Medulla oblongata (tissue), 1 donor: ENCODE measurements around the gene DOC2A.
"Not testable (repeated sequence)": the region's sequence is repeated elsewhere in the genome, so short reads cannot be mapped to it uniquely, and the experiment has no call there.

Experiments used
- DNase-seq: peaks from one replicate; pipeline ENCODE4 v3.0.0-alpha.2; 2015; ENCODE audit errors: extremely low spot score

Gene DOC2A

GRCh38 chr16:30027588-30028437 is 17.0 kb upstream of the DOC2A start:
- no peak for DNase-seq

GRCh38 chr16:30026449-30026848 is 15.6 kb upstream of the DOC2A start:
- DNase-seq: no peak

GRCh38 chr16:30025574-30025973 is 14.7 kb upstream of the DOC2A start:
- no peak for DNase-seq

- no peak for DNase-seq
Measured at GRCh38 chr16:30025156-30025555, 14.3 kb upstream of the DOC2A start.

GRCh38 chr16:30024451-30024850 is 13.6 kb upstream of the DOC2A start:
- no peak for DNase-seq

DNA sequence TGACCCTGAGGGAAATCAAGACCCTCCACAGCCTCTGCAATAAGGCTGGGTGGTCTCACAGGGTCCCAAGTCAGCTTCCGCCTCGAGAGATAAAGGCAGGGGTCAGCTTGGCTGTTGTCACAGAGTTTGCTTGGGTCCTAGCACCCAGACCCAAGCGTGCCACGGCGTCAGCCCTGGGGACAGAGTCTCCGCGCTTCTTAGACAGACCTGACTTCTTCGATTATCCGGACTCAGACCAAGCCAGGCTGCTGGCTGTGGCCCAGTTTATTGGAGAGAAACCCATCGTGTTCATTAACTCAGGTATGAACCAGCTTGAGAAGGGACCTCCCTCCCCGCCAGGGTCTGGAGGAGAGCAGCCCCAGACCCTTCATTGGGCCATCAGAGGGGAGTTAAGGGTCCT is 12.8 kb upstream of the DOC2A start:
- no peak for DNase-seq

DNA sequence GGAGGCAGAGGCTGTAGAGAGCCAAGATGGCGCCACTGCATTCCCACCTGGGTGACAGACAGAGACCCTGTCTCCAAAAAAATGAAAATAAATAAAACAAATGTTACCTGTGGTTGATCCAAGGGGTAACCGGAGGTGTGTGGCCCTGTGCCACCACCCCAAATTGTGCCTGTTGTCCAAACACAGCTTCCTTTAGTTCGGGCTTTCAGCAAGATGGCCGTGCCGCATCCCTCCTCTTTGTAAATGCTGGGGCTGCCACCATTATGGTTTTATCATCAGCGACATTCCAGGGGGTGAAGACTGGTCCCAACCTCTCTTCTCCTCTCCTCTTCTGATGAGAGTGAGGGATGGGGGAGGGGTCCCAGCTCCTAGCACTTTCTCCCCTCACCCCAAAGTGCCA is 12.1 kb upstream of the DOC2A start, which contains the start of gene C16orf92:
Gene C16orf92 (plus strand): TSS at position 312 of the 400 bp plus-strand sequence. CDS start 143 bp downstream, outside the sequence.
- DNase-seq: no peak

DNA sequence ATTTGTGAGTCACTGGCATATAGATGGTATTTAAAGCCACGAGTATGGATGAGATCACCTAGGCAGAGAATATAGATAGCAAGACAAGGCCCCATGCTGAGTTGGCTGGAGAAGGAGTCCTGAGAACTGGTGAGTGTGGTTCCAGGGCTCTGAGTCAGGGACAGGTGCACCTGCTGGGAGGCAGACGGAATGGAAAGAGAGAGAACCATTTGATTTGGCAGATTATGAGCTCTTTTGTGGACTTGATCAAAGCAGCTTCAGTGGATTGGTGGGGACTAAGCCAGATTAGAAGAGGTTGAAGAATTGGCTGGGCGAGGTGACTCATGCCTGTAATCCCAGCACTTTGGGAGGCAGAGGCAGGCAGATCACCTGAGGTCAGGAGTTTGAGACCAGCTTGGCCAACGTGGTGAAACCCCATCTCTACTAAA is 7.9 kb upstream of the DOC2A start:
- no peak for DNase-seq

GRCh38 chr16:30017937-30018336 is 7.1 kb upstream of the DOC2A start:
- DNase-seq: not testable (repeated sequence)

GRCh38 chr16:30017277-30017656 is 6.4 kb upstream of the DOC2A start:
- DNase-seq: no peak

- no peak for DNase-seq
Measured at GRCh38 chr16:30016555-30017276, 5.9 kb upstream of the DOC2A start.

- not testable (repeated sequence) for DNase-seq
Measured at GRCh38 chr16:30015450-30015849, 4.6 kb upstream of the DOC2A start.

- not testable (repeated sequence) for DNase-seq
Measured at GRCh38 chr16:30012598-30012997, 1.8 kb upstream of the DOC2A start.

DNA sequence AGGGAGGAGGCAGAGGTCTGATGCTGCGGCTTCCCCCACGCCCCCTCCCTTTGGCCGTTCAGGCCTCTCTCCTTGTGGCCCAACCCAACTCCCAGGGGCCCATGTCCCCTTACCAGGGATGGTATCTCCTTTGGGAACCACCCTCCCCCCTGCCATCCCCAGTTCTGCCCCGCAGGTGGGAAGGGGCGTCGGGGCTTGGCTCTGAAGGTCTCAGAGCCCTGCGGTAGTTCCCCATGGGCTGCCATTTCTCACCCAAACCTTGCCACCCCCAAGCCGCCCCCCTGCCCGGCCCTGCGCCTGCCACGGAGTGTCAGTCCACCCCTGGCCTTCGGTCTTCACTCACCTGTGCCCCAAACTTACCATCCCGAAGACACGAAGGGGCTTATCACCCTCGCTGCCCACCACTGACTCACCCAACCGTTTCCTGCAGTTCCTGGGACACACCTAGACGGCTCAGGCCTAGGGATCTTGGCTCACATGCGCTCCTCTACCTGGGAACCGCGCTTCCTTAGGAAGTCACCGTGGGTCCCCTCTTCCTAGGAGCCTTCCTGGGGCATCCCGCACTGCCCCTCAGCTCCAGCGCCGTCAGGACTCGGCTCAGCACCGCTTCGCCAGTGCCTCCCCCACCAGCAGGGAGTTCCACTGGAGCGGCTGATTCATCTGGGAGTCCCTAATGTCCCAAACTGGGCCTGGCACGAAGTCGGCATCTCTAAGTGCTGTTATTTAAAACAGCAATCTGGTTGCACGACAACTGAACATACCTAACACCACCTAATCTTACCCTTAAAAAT is 1.1 kb upstream of the DOC2A start:
- no peak for DNase-seq

DNA sequence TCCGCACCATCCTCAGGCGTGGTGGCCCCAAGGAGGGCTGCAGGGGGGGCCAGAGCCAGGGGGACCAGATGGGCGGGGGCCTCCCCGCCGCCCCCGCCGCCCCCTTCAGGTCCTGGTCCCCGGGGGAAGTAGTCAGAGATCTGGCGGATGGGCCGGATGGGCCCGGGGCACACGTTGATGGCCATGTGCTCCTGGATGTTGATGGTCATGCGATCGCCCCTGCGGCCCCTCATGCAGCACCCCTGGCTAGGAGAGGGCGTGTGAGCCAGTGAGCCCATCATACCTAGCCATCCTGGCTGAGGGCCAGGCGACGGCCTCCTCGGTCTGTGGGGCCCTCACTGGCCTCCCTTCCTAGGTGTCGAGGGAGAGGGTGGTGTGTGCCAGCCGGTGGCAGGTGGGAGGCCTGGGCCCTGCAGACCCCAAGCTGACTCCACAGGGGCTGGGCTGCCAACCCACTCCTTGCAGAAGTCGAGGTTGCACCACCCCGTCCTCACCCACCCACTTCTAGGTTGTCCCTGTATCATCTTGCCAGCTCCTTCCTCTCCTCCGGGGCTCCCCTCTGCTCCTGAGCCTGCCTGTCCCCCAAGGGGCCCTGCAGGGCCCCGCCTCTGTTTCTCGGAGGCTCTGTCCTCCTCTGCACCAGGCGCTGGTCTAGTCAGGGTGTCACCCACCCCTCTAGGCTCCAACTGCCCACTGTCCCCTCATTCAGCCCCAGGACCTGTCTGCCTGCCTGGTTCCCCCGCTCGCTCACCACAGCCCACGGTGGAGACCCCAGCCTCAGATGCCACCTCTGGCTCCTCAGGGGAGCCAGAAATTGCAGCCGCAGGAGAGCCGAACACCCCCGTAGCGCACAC is 610 bp downstream of the DOC2A start:
- no peak for DNase-seq

DNA sequence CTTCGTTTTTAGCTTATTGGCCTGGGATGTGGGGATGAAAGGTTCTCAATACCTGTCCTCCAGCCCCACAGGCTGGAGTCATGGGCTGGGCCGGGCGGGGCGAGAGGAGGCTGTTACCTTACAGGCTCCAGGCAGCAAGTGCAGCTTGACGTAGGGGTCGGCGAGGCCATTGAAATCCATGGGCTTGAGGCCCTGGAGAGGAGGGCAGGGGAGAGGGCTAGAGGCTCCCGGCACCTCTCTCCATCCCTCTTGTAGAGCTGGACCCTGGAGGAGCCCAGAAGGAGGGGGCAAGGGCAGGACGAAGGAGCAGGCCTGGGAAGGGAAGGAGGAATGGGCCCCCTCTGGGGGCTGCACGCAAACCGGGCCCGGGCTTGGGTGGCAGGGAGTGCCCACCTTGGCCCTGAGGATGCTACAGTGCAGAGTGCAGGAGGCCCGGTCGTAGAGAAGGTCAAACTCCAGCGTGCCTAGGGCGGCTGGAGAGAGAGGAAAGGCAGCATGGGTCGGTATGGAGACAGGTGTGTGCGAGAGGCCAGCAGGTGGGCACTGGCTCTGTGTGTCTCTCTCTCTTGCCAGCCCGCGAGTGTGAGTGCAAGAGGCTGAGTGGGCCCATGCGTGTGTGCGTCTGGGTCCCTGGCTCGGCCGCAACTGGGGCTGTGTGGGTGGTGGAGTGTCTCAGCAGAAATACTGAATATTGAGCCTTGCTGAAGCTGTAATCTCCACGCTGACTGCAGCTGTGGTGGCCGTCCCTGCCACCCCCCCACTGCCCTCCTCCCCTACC is 1.6 kb downstream of the DOC2A start:
- no peak for DNase-seq

- DNase-seq: no peak
Measured at GRCh38 chr16:30007378-30007895, 3.4 kb downstream of the DOC2A start.

- no peak for DNase-seq
Measured at GRCh38 chr16:30006659-30007377, 4.0 kb downstream of the DOC2A start.

DNA sequence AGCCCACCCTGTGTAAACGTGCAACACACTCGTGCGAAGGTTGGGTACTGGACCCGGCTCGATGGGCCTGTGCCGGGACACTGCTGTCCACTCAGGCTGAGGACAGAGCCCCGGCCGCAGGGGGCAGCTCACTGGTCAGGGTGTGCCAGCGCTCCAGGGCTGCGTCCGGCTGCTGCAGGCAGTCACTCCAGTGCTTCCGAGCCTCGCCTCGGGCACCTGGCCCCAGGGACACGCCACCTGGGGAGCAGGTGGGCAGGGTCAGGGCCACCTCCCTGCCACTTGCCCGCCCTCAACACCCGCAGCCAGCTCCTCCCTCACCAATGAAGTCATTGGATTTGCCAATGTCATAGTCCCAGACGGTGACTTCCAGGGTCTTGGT is 4.7 kb downstream of the DOC2A start:
- no peak for DNase-seq
